Measurements from ENCODE around the gene MRPL54.

The MRPL54 gene

DNA sequence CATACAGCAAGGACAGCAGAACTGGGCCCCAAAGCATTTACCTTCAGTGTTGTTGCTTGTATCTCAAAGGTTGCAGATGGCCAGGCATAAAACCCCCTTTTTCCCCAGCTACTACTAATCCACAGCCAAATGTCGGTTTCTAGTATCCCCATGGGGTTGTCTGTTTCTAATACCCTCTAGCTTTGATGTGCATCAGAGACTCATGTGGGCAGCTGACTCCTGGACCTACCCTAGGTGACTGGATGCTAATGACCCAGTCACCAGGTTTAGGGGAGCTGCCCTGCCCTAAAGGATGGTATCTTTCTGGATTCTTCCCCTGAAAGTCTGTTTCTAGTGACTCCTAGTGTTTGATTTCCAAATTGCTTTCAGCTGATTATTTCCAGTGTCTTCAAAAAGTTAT, 30.4 kb upstream of the MRPL54 start:
- no peak for DNase-seq (ENCODE audit: low read depth)
- TF ChIP-seq, protein P1, sequence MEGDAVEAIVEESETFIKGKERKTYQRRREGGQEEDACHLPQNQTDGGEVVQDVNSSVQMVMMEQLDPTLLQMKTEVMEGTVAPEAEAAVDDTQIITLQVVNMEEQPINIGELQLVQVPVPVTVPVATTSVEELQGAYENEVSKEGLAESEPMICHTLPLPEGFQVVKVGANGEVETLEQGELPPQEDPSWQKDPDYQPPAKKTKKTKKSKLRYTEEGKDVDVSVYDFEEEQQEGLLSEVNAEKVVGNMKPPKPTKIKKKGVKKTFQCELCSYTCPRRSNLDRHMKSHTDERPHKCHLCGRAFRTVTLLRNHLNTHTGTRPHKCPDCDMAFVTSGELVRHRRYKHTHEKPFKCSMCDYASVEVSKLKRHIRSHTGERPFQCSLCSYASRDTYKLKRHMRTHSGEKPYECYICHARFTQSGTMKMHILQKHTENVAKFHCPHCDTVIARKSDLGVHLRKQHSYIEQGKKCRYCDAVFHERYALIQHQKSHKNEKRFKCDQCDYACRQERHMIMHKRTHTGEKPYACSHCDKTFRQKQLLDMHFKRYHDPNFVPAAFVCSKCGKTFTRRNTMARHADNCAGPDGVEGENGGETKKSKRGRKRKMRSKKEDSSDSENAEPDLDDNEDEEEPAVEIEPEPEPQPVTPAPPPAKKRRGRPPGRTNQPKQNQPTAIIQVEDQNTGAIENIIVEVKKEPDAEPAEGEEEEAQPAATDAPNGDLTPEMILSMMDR (IDR thresholded peaks at IDR 0.05; ENCODE audit: insufficient read depth, low read depth, low read length, missing control alignments), result no peak
- no peak overlapping the region for H3K4me3 ChIP-seq (ENCODE audit: low read depth, low read length)

DNA sequence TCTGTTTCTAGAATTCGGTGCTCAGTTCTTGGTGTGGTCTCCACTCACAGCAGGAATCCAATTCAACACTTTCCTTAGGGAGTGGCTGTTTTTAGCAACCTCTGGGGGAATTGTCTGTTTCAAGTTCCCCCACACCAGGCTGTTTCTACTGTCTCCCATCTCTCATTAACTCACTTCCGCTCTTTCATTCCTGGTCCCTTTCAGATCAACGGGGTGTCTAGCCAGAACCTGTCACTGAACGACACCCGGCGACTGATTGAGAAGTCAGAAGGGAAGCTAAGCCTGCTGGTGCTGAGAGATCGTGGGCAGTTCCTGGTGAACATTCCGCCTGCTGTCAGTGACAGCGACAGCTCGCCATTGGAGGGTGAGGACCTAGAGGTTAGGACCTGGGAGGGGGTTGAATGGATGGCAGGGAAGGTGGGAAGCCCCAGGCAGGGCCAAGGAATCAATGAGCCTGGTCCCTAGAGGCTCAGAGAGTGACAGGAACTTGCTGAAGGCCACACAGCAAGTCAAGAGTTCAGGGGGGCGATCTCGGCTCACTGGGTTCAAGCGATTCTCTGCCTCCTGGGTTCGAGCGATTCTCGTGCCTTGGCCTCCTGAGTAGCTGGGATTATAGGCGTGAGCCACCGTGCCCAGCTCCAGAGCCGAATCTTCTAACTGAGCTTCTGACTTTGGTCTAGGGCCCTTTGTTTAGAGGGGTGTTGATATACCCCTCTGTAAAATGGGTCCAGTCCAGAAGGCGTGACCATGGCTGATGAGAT, 28.8 kb upstream of the MRPL54 start:
- no peak for DNase-seq (ENCODE audit: low read depth)
- no peak overlapping the region for H3K4me3 ChIP-seq (ENCODE audit: low read depth, low read length)
- TF ChIP-seq, protein P1 (IDR thresholded peaks at IDR 0.05; ENCODE audit: insufficient read depth, low read depth, low read length, missing control alignments), result no peak

DNA sequence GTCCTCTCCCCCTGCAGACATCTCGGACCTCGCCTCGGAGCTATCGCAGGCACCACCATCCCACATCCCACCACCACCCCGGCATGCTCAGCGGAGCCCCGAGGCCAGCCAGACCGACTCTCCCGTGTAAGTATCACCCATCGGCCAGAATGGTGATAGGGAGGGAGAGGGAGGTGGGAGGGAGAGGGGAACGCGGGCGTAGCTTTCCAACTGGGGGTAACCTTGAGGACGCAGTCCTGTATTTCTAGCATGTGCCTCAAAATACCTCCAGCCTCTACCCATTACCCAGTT, 28.2 kb upstream of the MRPL54 start:
- no peak overlapping the region for H3K4me3 ChIP-seq (ENCODE audit: low read depth, low read length)
- DNase-seq (ENCODE audit: low read depth), result no peak
- TF ChIP-seq, protein P1 (IDR thresholded peaks at IDR 0.05; ENCODE audit: insufficient read depth, low read depth, low read length, missing control alignments), result no peak

DNA sequence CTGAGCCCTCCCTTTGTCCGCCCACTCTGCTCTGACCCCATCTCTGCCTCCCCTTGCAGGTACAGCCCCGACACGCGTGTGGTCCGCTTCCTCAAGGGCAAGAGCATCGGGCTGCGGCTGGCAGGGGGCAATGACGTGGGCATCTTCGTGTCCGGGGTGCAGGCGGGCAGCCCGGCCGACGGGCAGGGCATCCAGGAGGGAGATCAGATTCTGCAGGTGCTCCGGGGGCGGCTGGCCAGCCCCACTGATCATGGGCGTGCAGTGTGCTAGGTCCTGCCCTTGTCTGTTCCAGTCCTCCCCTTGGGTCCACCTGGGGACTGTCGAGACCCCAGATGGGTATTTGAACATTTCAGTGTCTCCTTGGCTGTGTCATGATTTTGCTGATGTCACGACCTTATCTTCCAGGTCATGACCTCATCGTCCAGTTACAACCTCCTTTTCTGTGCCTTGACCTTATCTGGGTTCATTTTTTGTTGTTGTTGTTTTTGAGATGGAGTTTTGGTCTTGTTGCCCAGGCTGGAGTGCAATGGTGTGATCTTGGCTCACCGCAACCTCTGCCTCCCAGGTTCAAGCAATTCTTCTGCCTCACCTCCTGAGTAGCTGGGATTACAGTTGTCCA, 26.3 kb upstream of the MRPL54 start:
- TF ChIP-seq, protein P1 (IDR thresholded peaks at IDR 0.05; ENCODE audit: insufficient read depth, low read depth, low read length, missing control alignments), result no peak
- no peak overlapping the region for H3K4me3 ChIP-seq (ENCODE audit: low read depth, low read length)
- no peak for DNase-seq (ENCODE audit: low read depth)

DNA sequence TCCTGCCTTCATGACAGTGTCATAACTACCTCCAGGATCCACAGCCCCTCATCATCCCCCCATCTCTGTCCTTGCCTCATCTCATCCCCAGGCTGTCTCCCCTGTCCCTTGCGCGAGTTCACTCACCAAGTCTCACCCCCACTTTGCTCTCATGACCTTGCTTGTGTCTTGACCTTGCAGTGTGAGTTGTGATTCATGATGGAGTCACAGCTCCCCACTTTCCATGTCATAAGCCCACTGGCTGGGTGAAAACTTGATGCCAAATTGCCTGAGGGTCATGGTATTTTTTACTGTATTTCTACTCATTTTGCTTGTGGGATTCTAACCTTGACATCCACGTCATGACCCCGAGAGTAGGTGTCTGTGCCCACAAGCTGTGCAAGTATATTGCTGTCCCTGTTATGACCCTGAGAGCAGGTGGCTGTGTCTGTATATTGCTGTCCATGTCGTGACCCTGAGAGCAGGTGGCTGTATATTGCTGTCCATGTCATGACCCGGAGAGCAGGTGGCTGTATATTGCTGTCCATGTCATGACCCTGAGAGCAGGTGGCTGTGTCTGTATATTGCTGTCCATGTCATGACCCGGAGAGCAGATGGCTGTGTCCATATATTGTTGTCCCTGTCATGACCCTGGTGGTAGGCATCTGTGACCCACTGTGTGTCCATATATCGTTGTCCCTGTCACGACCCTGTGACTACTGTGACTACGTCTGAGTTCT, 24.8 kb upstream of the MRPL54 start:
- TF ChIP-seq, protein P1 (IDR thresholded peaks at IDR 0.05; ENCODE audit: insufficient read depth, low read depth, low read length, missing control alignments), result no peak
- no peak overlapping the region for H3K4me3 ChIP-seq (ENCODE audit: low read depth, low read length)
- no peak for DNase-seq (ENCODE audit: low read depth)

DNA sequence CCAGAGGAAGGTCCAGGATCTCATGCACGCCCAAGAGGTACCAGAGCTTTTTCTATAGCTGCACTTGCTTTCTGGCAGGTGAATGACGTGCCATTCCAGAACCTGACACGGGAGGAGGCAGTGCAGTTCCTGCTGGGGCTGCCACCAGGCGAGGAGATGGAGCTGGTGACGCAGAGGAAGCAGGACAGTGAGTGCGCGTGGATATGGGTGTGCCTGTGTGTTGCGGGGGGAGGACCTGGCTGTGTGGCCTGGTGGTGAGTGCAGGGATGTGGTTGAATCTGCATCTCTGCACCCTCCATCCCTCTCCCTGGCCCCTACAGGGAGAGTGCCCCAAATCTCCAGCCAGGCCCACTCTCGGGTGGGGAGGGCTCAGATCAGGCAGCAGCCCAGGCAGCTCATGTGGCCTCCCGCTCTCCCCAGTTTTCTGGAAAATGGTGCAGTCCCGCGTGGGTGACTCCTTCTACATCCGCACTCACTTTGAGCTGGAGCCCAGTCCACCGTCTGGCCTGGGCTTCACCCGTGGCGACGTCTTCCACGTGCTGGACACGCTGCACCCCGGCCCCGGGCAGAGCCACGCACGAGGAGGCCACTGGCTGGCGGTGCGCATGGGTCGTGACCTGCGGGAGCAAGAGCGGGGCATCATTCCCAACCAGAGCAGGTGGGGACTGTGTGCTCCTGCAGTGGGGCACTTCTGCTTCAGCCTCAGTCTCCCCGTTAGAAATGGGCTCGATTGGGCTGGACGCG, 23.8 kb upstream of the MRPL54 start:
- TF ChIP-seq, protein P1 (IDR thresholded peaks at IDR 0.05; ENCODE audit: insufficient read depth, low read depth, low read length, missing control alignments), result no peak
- DNase-seq (ENCODE audit: low read depth), result no peak
- no peak overlapping the region for H3K4me3 ChIP-seq (ENCODE audit: low read depth, low read length)

Measured in GM12865 (cell line).